Subcutaneous adipose tissue (tissue), 4 donors: ENCODE data around the gene USP25. TPM values are rescaled to one million over a fixed set of nuclear protein-coding genes. Genes with fewer than 3 reads are reported as not detected.

Source experiments
- CTCF ChIP-seq: fragments of 450-650 bp; IDR thresholded peaks from one replicate; pipeline ENCODE4 v1.5.1; 2016; ENCODE audit warnings: low read depth, mild to moderate bottlenecking, control low read depth, antibody characterized with exemption, moderate library complexity
- total RNA-seq, 4 donors: library from RNA; depleted of rRNA; stranded (reverse); fragments of >200 nt; gene quantifications; one replicate each; pipeline ENCODE4 v1.1.0, GENCODE V29; 2016

USP25 gene
- total RNA-seq, 4 donors from 2014 or later, result 61.9 to 93.9 (median 72.8) TPM

GRCh38 chr21:15764878-15765277, 35.1 kb downstream of the USP25 start:
- TF ChIP-seq CTCF, result no peak

DNA sequence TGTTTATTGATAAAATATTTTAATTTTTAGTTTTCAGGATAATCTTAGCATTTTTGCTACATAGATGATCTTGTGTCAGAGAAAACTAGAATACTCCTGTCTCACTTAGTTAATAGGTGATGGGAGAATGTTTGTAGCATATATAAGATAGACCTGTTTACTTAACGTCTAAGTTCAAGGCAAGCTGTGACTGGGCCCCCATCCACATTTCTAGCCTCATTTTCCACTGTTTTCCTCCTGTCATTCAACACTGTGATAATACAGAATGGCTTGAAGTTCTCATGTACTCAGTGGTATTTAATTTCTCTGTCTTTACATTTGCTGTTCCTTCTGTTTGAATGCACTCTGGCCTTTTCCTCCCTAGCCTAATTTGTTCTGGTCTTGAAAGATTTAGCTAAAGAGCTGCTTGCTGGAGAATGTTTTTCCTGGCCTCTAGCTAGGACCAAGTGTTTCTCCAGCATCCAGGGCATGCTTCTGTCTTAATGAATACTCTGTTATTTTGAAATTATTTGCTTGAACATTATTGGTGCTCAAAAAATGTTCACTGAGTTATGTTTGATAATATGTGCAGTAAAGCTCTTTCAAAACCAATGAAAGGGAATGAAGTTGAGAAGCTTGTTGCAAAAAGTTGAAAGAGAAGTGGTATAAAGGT, 37.3 kb downstream of the USP25 start:
- TF ChIP-seq CTCF, result no peak

GRCh38 chr21:15768045-15768601, 38.3 kb downstream of the USP25 start:
- TF ChIP-seq CTCF, result no peak

DNA sequence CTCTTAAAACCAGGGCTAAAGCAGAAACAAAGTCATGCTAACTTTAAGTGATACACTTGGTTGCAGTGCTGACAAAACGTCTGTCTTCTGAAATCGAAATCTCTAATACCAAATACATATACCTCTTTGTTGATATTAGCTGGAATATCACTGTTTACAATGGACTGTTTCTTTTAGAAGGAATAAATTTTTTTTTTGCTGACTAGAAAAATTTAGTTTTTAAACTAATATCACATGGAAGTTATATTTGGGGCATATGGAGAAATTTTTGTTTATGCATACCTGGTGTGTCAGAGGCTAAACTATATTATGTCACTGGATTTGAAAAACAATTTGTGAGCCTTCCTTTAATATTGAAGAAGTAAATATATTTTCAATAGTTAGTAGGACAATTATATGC, 39.1 kb downstream of the USP25 start:
- no peak for TF ChIP-seq CTCF

- TF ChIP-seq CTCF, result no peak
These were observed 41.5 kb downstream of the USP25 start for GRCh38 chr21:15771311-15771710.

GRCh38 chr21:15772654-15773053, 42.9 kb downstream of the USP25 start:
- TF ChIP-seq CTCF, result no peak

DNA sequence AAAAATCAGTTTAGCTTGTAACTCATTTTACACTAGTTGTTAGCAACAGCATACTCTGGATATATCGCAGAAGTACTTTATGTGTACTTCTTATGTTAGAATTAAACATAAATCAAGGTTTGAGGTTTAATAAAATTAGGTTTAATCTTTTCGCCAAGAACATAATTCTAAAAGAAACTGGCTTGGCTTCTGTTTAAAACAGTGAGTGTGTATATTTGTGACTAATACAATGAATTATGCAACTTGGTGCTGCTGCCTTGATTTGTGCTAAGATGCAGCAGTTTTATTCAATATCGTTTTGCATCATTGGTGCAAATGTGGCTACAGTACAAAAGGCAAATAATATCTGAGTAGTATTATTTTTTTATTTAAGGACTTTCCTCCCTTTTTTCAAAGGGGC, 44.8 kb downstream of the USP25 start:
- no peak for TF ChIP-seq CTCF
